ENCODE results near the gene MRPS35.
"Not testable (repeated sequence)": the region's sequence is repeated elsewhere in the genome, so short reads cannot be mapped to it uniquely, and the experiment has no call there.

MRPS35 gene

GRCh38 chr12:27745734-27746133 is 35.1 kb downstream of the MRPS35 start:
- H3K4me3 ChIP-seq (ENCODE audit: low read length); DNase-seq (ENCODE audit: low read depth); H3K9me3 ChIP-seq (ENCODE audit: control insufficient read depth, low read length); H3K9ac ChIP-seq (ENCODE audit: low read length); H3K27me3 ChIP-seq (replicated peaks; ENCODE audit: control insufficient read depth, insufficient read depth, low read length): not testable (repeated sequence)
- Histone ChIP-seq H3K36me3 (ENCODE audit: control insufficient read depth, insufficient read depth, low read length, severe bottlenecking) (peaks cover 26% of the 10 kb centered on the region), H3K4me1 (ENCODE audit: control insufficient read depth, insufficient read depth, low read length) (peaks cover 29% of the 10 kb centered on the region)

DNA sequence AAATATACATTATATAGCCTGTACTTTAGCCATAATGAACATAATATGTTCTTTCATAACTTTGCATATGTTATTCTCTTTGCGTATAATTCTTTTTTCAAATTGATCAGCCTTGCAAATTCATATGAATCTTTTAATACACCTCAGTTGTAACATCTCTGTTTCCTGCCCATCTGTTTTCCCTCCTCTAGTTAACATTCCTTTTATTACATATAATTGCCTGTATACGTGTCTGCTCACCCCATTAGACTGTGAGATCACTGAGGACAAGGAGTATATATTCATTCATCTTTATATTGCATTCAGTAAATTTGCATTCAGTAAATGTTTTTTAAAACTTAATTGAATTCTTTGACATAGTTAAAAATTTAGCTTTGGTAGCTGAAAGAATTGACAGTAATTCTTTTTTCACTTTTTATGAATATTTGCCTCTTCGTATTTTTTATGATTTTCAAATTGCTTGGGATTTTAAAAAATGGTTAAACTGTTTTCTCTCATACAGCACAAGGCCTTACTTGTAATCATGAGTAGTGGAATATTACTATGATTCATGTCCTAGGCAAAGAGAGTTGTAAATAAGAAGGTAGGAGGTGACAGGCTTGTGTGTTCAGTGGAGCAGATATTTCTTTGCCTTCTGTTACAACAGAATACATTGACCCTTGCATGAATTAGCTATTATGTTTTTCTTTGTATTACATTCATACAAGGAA is 36.6 kb downstream of the MRPS35 start:
- Histone ChIP-seq H3K4me1 (ENCODE audit: control insufficient read depth, insufficient read depth, low read length) (peaks cover 29% of the 10 kb centered on the region), H3K9ac (ENCODE audit: low read length) (peak overlapping the region; percentile 83), H3K27me3 (replicated peaks; ENCODE audit: control insufficient read depth, insufficient read depth, low read length) (no peaks in the 10 kb centered on the region), H3K4me3 (ENCODE audit: low read length) (peak overlapping the region; percentile 67), H3K36me3 (ENCODE audit: control insufficient read depth, insufficient read depth, low read length, severe bottlenecking) (peaks cover 31% of the 10 kb centered on the region), H3K9me3 (ENCODE audit: control insufficient read depth, low read length) (no peaks in the 10 kb centered on the region)
- DNase-seq (ENCODE audit: low read depth): peak; percentile 32

DNA sequence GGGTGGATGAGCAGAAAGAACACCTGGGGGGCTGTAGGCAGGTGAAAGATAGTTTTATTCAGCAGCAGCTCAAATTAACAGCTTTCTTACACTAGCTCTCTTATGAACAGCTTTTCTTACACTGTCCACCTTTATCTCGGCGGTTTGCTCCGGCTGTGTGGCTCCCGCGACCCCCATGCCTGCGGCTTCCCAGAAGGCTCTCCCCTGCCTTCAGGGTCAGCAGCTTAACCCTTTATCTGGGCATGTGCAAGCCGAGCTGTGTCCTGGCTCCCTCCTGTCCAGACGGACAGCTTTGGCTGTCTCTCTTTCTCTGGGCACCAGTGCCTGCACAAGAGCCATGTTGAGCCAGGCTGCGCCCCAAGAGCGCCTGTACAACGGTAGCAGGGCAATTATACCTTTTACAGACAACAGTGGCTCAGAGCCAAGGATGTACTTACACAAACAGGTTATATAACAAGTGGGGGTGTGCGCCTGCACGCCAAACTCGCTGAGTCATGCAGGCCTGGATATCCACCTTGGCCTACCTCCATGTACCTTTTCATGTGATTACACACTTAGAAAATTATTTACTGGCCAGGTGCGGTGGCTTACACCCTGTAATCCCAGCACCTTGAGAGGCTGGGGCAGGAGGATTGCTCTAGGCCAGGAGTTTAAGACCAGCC is 40.9 kb downstream of the MRPS35 start:
- Histone ChIP-seq H3K36me3 (ENCODE audit: control insufficient read depth, insufficient read depth, low read length, severe bottlenecking) (peaks cover 31% of the 10 kb centered on the region), H3K4me3 (ENCODE audit: low read length) (no peak overlapping the region), H3K27me3 (replicated peaks; ENCODE audit: control insufficient read depth, insufficient read depth, low read length) (no peaks in the 10 kb centered on the region)

GRCh38 chr12:27754795-27755194 is 44.2 kb downstream of the MRPS35 start:
- Histone ChIP-seq H3K4me1 (ENCODE audit: control insufficient read depth, insufficient read depth, low read length) (peaks cover 8% of the 10 kb centered on the region), H3K4me3 (ENCODE audit: low read length) (no peak overlapping the region), H3K9me3 (ENCODE audit: control insufficient read depth, low read length) (no peaks in the 10 kb centered on the region), H3K9ac (ENCODE audit: low read length) (no peak overlapping the region), H3K36me3 (ENCODE audit: control insufficient read depth, insufficient read depth, low read length, severe bottlenecking) (peaks cover 32% of the 10 kb centered on the region), H3K27me3 (replicated peaks; ENCODE audit: control insufficient read depth, insufficient read depth, low read length) (no peaks in the 10 kb centered on the region)
- no peak for DNase-seq (ENCODE audit: low read depth)

More for the DNA sequence above, 40.9 kb downstream of the MRPS35 start:
- no peak overlapping the region for H3K9ac ChIP-seq (ENCODE audit: low read length)
- H3K4me1 ChIP-seq (ENCODE audit: control insufficient read depth, insufficient read depth, low read length): peaks cover 22% of the 10 kb centered on the region
- DNase-seq (ENCODE audit: low read depth): no peak
- no peaks in the 10 kb centered on the region for H3K9me3 ChIP-seq (ENCODE audit: control insufficient read depth, low read length)

- Histone ChIP-seq H3K9me3 (ENCODE audit: control insufficient read depth, low read length) (no peaks in the 10 kb centered on the region), H3K4me3 (ENCODE audit: low read length) (no peak overlapping the region), H3K4me1 (ENCODE audit: control insufficient read depth, insufficient read depth, low read length) (peaks cover 8% of the 10 kb centered on the region), H3K36me3 (ENCODE audit: control insufficient read depth, insufficient read depth, low read length, severe bottlenecking) (peaks cover 25% of the 10 kb centered on the region), H3K27me3 (replicated peaks; ENCODE audit: control insufficient read depth, insufficient read depth, low read length) (no peaks in the 10 kb centered on the region), H3K9ac (ENCODE audit: low read length) (no peak overlapping the region)
- no peak for DNase-seq (ENCODE audit: low read depth)
These were observed 46.1 kb downstream of the MRPS35 start for GRCh38 chr12:27756670-27757195.

GRCh38 chr12:27762757-27763156 is 52.1 kb downstream of the MRPS35 start:
- Histone ChIP-seq H3K36me3 (ENCODE audit: control insufficient read depth, insufficient read depth, low read length, severe bottlenecking) (no peaks in the 10 kb centered on the region), H3K9me3 (ENCODE audit: control insufficient read depth, low read length) (no peaks in the 10 kb centered on the region), H3K27me3 (replicated peaks; ENCODE audit: control insufficient read depth, insufficient read depth, low read length) (no peaks in the 10 kb centered on the region), H3K4me1 (ENCODE audit: control insufficient read depth, insufficient read depth, low read length) (peaks cover 8% of the 10 kb centered on the region), H3K9ac (ENCODE audit: low read length) (no peak overlapping the region), H3K4me3 (ENCODE audit: low read length) (no peak overlapping the region)
- no peak for DNase-seq (ENCODE audit: low read depth)

GRCh38 chr12:27766587-27766986 is 56.0 kb downstream of the MRPS35 start:
- no peak for DNase-seq (ENCODE audit: low read depth)
- H3K4me1 ChIP-seq (ENCODE audit: control insufficient read depth, insufficient read depth, low read length): no peaks in the 10 kb centered on the region

GRCh38 chr12:27769142-27769673 is 58.6 kb downstream of the MRPS35 start:
- no peak overlapping the region for H3K9ac ChIP-seq (ENCODE audit: low read length)
- H3K4me1 ChIP-seq (ENCODE audit: control insufficient read depth, insufficient read depth, low read length): no peaks in the 10 kb centered on the region
- peak; percentile 27 for DNase-seq (ENCODE audit: low read depth)
- H3K36me3 ChIP-seq (ENCODE audit: control insufficient read depth, insufficient read depth, low read length, severe bottlenecking): no peaks in the 10 kb centered on the region
- no peaks in the 10 kb centered on the region for H3K27me3 ChIP-seq (replicated peaks; ENCODE audit: control insufficient read depth, insufficient read depth, low read length)
- no peak overlapping the region for H3K4me3 ChIP-seq (ENCODE audit: low read length)
- no peaks in the 10 kb centered on the region for H3K9me3 ChIP-seq (ENCODE audit: control insufficient read depth, low read length)

More at GRCh38 chr12:27766587-27766986, 56.0 kb downstream of the MRPS35 start:
- Histone ChIP-seq H3K36me3 (ENCODE audit: control insufficient read depth, insufficient read depth, low read length, severe bottlenecking) (no peaks in the 10 kb centered on the region), H3K9ac (ENCODE audit: low read length) (no peak overlapping the region), H3K4me3 (ENCODE audit: low read length) (no peak overlapping the region), H3K27me3 (replicated peaks; ENCODE audit: control insufficient read depth, insufficient read depth, low read length) (no peaks in the 10 kb centered on the region), H3K9me3 (ENCODE audit: control insufficient read depth, low read length) (no peaks in the 10 kb centered on the region)

- Histone ChIP-seq H3K9me3 (ENCODE audit: control insufficient read depth, low read length) (no peaks in the 10 kb centered on the region), H3K4me1 (ENCODE audit: control insufficient read depth, insufficient read depth, low read length) (no peaks in the 10 kb centered on the region), H3K27me3 (replicated peaks; ENCODE audit: control insufficient read depth, insufficient read depth, low read length) (no peaks in the 10 kb centered on the region), H3K9ac (ENCODE audit: low read length) (no peak overlapping the region), H3K36me3 (ENCODE audit: control insufficient read depth, insufficient read depth, low read length, severe bottlenecking) (no peaks in the 10 kb centered on the region), H3K4me3 (ENCODE audit: low read length) (no peak overlapping the region)
- no peak for DNase-seq (ENCODE audit: low read depth)
These were observed 61.1 kb downstream of the MRPS35 start for GRCh38 chr12:27771481-27772327.

- Histone ChIP-seq H3K36me3 (ENCODE audit: control insufficient read depth, insufficient read depth, low read length, severe bottlenecking) (no peaks in the 10 kb centered on the region), H3K4me1 (ENCODE audit: control insufficient read depth, insufficient read depth, low read length) (no peaks in the 10 kb centered on the region), H3K9me3 (ENCODE audit: control insufficient read depth, low read length) (no peaks in the 10 kb centered on the region), H3K27me3 (replicated peaks; ENCODE audit: control insufficient read depth, insufficient read depth, low read length) (no peaks in the 10 kb centered on the region), H3K4me3 (ENCODE audit: low read length) (no peak overlapping the region), H3K9ac (ENCODE audit: low read length) (no peak overlapping the region)
- DNase-seq (ENCODE audit: low read depth): peak; percentile 26
These were observed 61.9 kb downstream of the MRPS35 start for GRCh38 chr12:27772328-27773049.

Measured in adipocyte (in vitro differentiated cells).